GM19239 (cell line): ENCODE measurements around the gene KPNA6.
"Not testable (repeated sequence)": the region's sequence is repeated elsewhere in the genome, so short reads cannot be mapped to it uniquely, and the experiment has no call there.

Source experiments
- DNase-seq: peaks from one replicate; pipeline ENCODE4 v3.0.0; 2011; ENCODE audit warnings: low spot score; ENCODE audit not compliant: insufficient read length
- FAIRE-seq: peaks from 2 replicates; lab custom pipeline; 2011; peaks lifted over from hg19 to GRCh38; lab: Jason Lieb, UNC

The KPNA6 gene

GRCh38 chr1:32107742-32108661, at the start of gene KPNA6:
Gene KPNA6 (plus strand): TSS chr1:32108056. CDS start chr1:32108131, 75 bp downstream.
- FAIRE-seq (peak; percentile 91), DNase-seq (peak; percentile 76)

- DNase-seq: no peak
- no peak for FAIRE-seq
These were observed 46.9 kb upstream of the KPNA6 start for GRCh38 chr1:32060914-32061313.

GRCh38 chr1:32062867-32063230, 45.0 kb upstream of the KPNA6 start:
- FAIRE-seq (no peak), DNase-seq (no peak)

- DNase-seq: peak; percentile 10
- no peak for FAIRE-seq
These were observed 44.6 kb upstream of the KPNA6 start for GRCh38 chr1:32063261-32063681.

- not testable (repeated sequence) for FAIRE-seq, DNase-seq
These were observed 42.0 kb upstream of the KPNA6 start for GRCh38 chr1:32065613-32066488.

GRCh38 chr1:32066489-32066873, 41.4 kb upstream of the KPNA6 start:
- FAIRE-seq: peak; percentile 60
- peak; percentile 13 for DNase-seq

GRCh38 chr1:32068957-32069588, 38.8 kb upstream of the KPNA6 start:
- no peak for FAIRE-seq
- no peak for DNase-seq

GRCh38 chr1:32071758-32072621, 35.9 kb upstream of the KPNA6 start:
- DNase-seq (no peak), FAIRE-seq (peak; percentile 21)

- DNase-seq (peak; percentile 88), FAIRE-seq (peak; percentile 82)
These were observed 35.1 kb upstream of the KPNA6 start, which contains the start of gene TMEM39B for GRCh38 chr1:32072622-32073298. Gene TMEM39B (plus strand): TSS chr1:32072939. CDS start chr1:32073048, 109 bp downstream.

- peak; percentile 87 for FAIRE-seq
- no peak for DNase-seq
These were observed 34.3 kb upstream of the KPNA6 start for GRCh38 chr1:32073299-32074229.

- FAIRE-seq (no peak), DNase-seq (no peak)
These were observed 33.0 kb upstream of the KPNA6 start for GRCh38 chr1:32074841-32075240.

GRCh38 chr1:32077451-32077850, 30.4 kb upstream of the KPNA6 start:
- FAIRE-seq: no peak

GRCh38 chr1:32082022-32082421, 25.8 kb upstream of the KPNA6 start:
- no peak for DNase-seq
- no peak for FAIRE-seq

More at GRCh38 chr1:32077451-32077850, 30.4 kb upstream of the KPNA6 start:
- no peak for DNase-seq

GRCh38 chr1:32086381-32086780, 21.5 kb upstream of the KPNA6 start:
- DNase-seq, FAIRE-seq: not testable (repeated sequence)

- DNase-seq: no peak
These were observed 16.7 kb upstream of the KPNA6 start for GRCh38 chr1:32091176-32091575.

GRCh38 chr1:32091591-32091990, 16.3 kb upstream of the KPNA6 start:
- FAIRE-seq: no peak
- no peak for DNase-seq

More at GRCh38 chr1:32091176-32091575, 16.7 kb upstream of the KPNA6 start:
- FAIRE-seq: no peak

GRCh38 chr1:32094746-32095521, 12.9 kb upstream of the KPNA6 start:
- no peak for FAIRE-seq
- DNase-seq: no peak
